Endothelial cell of umbilical vein (primary cell): ENCODE results near the gene NEIL3. TPM values are rescaled to one million over a fixed set of nuclear protein-coding genes. Genes with fewer than 3 reads are reported as not detected.

Experiments
- BruUV-seq: library from RNA; stranded (reverse); fragments of 400-500 nt; replicated peaks from 2 replicates; lab custom pipeline; 2021; lab: Mats Ljungman, UMichigan
- CTCF ChIA-PET: fragments of 300-600, 350-600 bp; sonication (Branson Sonifier 250); formaldehyde crosslinking; loops from one replicate; lab custom pipeline; 2021; ENCODE audit warnings: antibody characterized with exemption, inconsistent platforms; lab: Charles Lee
- POLR2A ChIA-PET: fragments of 300-600, 350-600 bp; sonication (Branson Sonifier 250); formaldehyde crosslinking; loops from one replicate; lab custom pipeline; 2021; ENCODE audit warnings: antibody characterized with exemption, inconsistent platforms; lab: Charles Lee
- DNase-seq: peaks from one replicate; pipeline ENCODE4 v3.0.0-alpha.2; 2011; ENCODE audit warnings: low read depth, low spot score
- FAIRE-seq: peaks from 2 replicates; lab custom pipeline; 2011; peaks lifted over from hg19 to GRCh38; lab: Jason Lieb, UNC
- H2AFZ ChIP-seq: 2 replicates; pipeline ENCODE4 v1.6.0; 2012; ENCODE audit warnings: low read depth, low read length, control low read depth, inconsistent platforms
- H3K27ac ChIP-seq: 2 replicates; pipeline ENCODE4 v1.5.1; 2011; ENCODE audit warnings: low read depth, mild to moderate bottlenecking, control low read depth, low read length, moderate library complexity; ENCODE audit not compliant: insufficient read depth
- H3K27me3 ChIP-seq, 2 experiments: 2 replicates each; pipeline versions ENCODE4 v1.6.0 to v1.6.1; 2011; ENCODE audit warnings: low read length in 2 of 2, mixed read lengths in 1 of 2; ENCODE audit not compliant: control insufficient read depth in 2 of 2, insufficient read depth in 2 of 2
- H3K36me3 ChIP-seq, 2 experiments: 2 replicates in 1 of 2; 3 replicates in 1 of 2; pipeline ENCODE4 v1.5.1; 2011; ENCODE audit warnings: low read length in 2 of 2, mild to moderate bottlenecking in 1 of 2, moderate library complexity in 1 of 2; ENCODE audit not compliant: control insufficient read depth in 2 of 2, insufficient read depth in 2 of 2; ENCODE audit errors: extremely low read depth in 1 of 2
- H3K4me1 ChIP-seq: 3 replicates; pipeline ENCODE4 v1.5.1; 2011; ENCODE audit warnings: mild to moderate bottlenecking, low read length; ENCODE audit not compliant: control insufficient read depth, insufficient read depth; ENCODE audit errors: extremely low read depth
- H3K4me2 ChIP-seq: 2 replicates; pipeline ENCODE4 v1.6.1; 2011; ENCODE audit warnings: low read length, control low read depth, mixed read lengths; ENCODE audit not compliant: insufficient read depth
- H3K4me3 ChIP-seq, 3 experiments: fragments of 200-600 bp in 1 of 3; sonication (generic), shearing (Covaris generic) in 1 of 3; replicated peaks in 1 of 3; 2 replicates each; pipeline ENCODE4 v1.5.1; 2011 to 2016; ENCODE audit warnings: control low read depth in 3 of 3, low read length in 3 of 3, mild to moderate bottlenecking in 2 of 3, inconsistent platforms in 1 of 3, low read depth in 1 of 3, moderate library complexity in 1 of 3; ENCODE audit not compliant: insufficient read depth in 1 of 3
- H3K79me2 ChIP-seq: 2 replicates; pipeline ENCODE4 v1.6.0; 2012; ENCODE audit warnings: low read length, inconsistent platforms; ENCODE audit not compliant: control insufficient read depth, insufficient read depth
- H3K9ac ChIP-seq: replicated peaks from 2 replicates; pipeline ENCODE3; 2011; ENCODE audit warnings: low read length, control low read depth; ENCODE audit not compliant: insufficient read depth; ENCODE audit errors: extremely low read depth
- H3K9me1 ChIP-seq: replicated peaks from 3 replicates; pipeline ENCODE4 v1.6.0; 2011; ENCODE audit warnings: mild to moderate bottlenecking, low read length; ENCODE audit not compliant: control insufficient read depth, insufficient read depth; ENCODE audit errors: extremely low read depth
- H3K9me3 ChIP-seq: replicated peaks from 2 replicates; pipeline ENCODE4 v1.5.1; 2012; ENCODE audit warnings: low read length, inconsistent platforms; ENCODE audit not compliant: control insufficient read depth, insufficient read depth
- H4K20me1 ChIP-seq: replicated peaks from 2 replicates; pipeline ENCODE3; 2011; ENCODE audit warnings: mild to moderate bottlenecking, low read length; ENCODE audit not compliant: control insufficient read depth, insufficient read depth; ENCODE audit errors: extremely low read depth
- EZH2 ChIP-seq: IDR thresholded peaks from 2 replicates; pipeline ENCODE4 v1.6.1; 2012; ENCODE audit warnings: borderline replicate concordance, low read depth, mild to moderate bottlenecking, moderate library complexity, low read length, inconsistent platforms; ENCODE audit not compliant: severe bottlenecking
- FOS ChIP-seq: IDR thresholded peaks from 2 replicates; pipeline ENCODE4 v1.6.1; 2011; ENCODE audit warnings: mild to moderate bottlenecking, low read length, moderate library complexity, borderline replicate concordance; ENCODE audit not compliant: insufficient read depth
- GATA2 ChIP-seq: IDR thresholded peaks from 2 replicates; pipeline ENCODE4 v1.7.0; 2011; ENCODE audit warnings: low read depth, mild to moderate bottlenecking, moderate library complexity, mixed read lengths, low read length; ENCODE audit not compliant: insufficient read length, insufficient read depth
- JUN ChIP-seq: IDR thresholded peaks from 2 replicates; pipeline ENCODE4 v1.6.1; 2011; ENCODE audit warnings: borderline replicate concordance, low read depth; ENCODE audit not compliant: insufficient read length, insufficient read depth
- MYC ChIP-seq: IDR thresholded peaks from one replicate; pipeline ENCODE4 v1.6.1; 2011; ENCODE audit warnings: mild to moderate bottlenecking, low read depth, low read length
- POLR2A ChIP-seq: IDR thresholded peaks from 2 replicates; pipeline ENCODE4 v1.6.1; 2012; ENCODE audit warnings: low read depth, mild to moderate bottlenecking, control low read depth, low read length
- POLR2AphosphoS5 ChIP-seq: IDR thresholded peaks from 2 replicates; pipeline ENCODE4 v1.6.1; 2012; ENCODE audit warnings: low read depth, mild to moderate bottlenecking, control low read depth, low read length, moderate library complexity; ENCODE audit not compliant: insufficient read depth
- dilution Hi-C: fragments of 300-500 bp; cut with MboI; formaldehyde crosslinking; loops from one replicate; pipeline ENCODE4 v1.15.0; 2019; ENCODE audit warnings: low sequenced_read_pairs; ENCODE audit not compliant: extremely low pct_ligation_motif_present
- intact Hi-C: fragments of 100-400 bp; cut with micrococcal nuclease; formaldehyde crosslinking; loops from one replicate; pipeline ENCODE4 v1.10.0; 2022
- polyA plus RNA-seq, 4 experiments: library from polyadenylated mRNA; depleted of rRNA in 3 of 4; stranded (reverse) in 3 of 4; unstranded in 1 of 4; fragments of >200 nt; gene quantifications; 2 replicates each; pipeline versions ENCODE4 v1.2.1 to v1.2.3, GENCODE V29; 2011 to 2012; ENCODE audit warnings: missing spikeins in 1 of 4
- total RNA-seq: library from RNA; stranded (reverse); gene quantifications from 2 replicates; pipeline ENCODE4 v1.2.3, GENCODE V29; 2021
- TF ChIP-seq, protein P1 (sequence below), 2 donors: IDR thresholded peaks; 1 replicate in 1 of 2; 2 replicates in 1 of 2; pipeline ENCODE4 v1.5.1; 2011; ENCODE audit warnings: low read length in 2 of 2, mild to moderate bottlenecking in 2 of 2, moderate library complexity in 2 of 2, control low read depth in 1 of 2, inconsistent platforms in 1 of 2, low read depth in 1 of 2; ENCODE audit not compliant: insufficient read depth in 1 of 2; ENCODE audit errors: extremely low read depth in 1 of 2
- TF ChIP-seq, protein P2 (sequence below): IDR thresholded peaks from 2 replicates; pipeline ENCODE4 v1.6.1; 2011; ENCODE audit not compliant: insufficient read depth, insufficient read length

Gene NEIL3
- total and polyA plus RNA-seq, 2 donors (not counting 3 experiments of a cell fraction or from before 2014, with no cell fraction given): 3.7 to 6.9 TPM

GRCh38 chr4:177396352-177396751 is 86.7 kb downstream of the NEIL3 start:
- no peaks in the 10 kb centered on the region for H3K4me1 ChIP-seq
- TF ChIP-seq MYC (no peak), GATA2 (no peak), POLR2AphosphoS5 (no peak), EZH2 (no peak), JUN (no peak), FOS (no peak), POLR2A (no peak)
- TF ChIP-seq, protein P1, sequence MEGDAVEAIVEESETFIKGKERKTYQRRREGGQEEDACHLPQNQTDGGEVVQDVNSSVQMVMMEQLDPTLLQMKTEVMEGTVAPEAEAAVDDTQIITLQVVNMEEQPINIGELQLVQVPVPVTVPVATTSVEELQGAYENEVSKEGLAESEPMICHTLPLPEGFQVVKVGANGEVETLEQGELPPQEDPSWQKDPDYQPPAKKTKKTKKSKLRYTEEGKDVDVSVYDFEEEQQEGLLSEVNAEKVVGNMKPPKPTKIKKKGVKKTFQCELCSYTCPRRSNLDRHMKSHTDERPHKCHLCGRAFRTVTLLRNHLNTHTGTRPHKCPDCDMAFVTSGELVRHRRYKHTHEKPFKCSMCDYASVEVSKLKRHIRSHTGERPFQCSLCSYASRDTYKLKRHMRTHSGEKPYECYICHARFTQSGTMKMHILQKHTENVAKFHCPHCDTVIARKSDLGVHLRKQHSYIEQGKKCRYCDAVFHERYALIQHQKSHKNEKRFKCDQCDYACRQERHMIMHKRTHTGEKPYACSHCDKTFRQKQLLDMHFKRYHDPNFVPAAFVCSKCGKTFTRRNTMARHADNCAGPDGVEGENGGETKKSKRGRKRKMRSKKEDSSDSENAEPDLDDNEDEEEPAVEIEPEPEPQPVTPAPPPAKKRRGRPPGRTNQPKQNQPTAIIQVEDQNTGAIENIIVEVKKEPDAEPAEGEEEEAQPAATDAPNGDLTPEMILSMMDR (IDR thresholded peaks at IDR 0.05; ENCODE audit: extremely low read depth in 1 of 2, insufficient read depth in 1 of 2, low read depth in 1 of 2, low read length in 2 of 2): no peak
- TF ChIP-seq, protein P2, sequence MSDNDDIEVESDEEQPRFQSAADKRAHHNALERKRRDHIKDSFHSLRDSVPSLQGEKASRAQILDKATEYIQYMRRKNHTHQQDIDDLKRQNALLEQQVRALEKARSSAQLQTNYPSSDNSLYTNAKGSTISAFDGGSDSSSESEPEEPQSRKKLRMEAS: no peak
- no TSS peak for BruUV-seq
- dilution Hi-C loops: no loop called here
- H3K9me1 ChIP-seq: no peaks in the 10 kb centered on the region
- no peak for DNase-seq
- no peaks in the 10 kb centered on the region for H4K20me1 ChIP-seq
- H3K27ac ChIP-seq: no peak overlapping the region
- no peak overlapping the region for H2AFZ ChIP-seq
- H3K4me3 ChIP-seq: no peak overlapping the region
- no peaks in the 10 kb centered on the region for H3K79me2 ChIP-seq
- H3K4me2 ChIP-seq: no peak overlapping the region
- CTCF ChIA-PET: no interaction called here
- intact Hi-C loops: no loop called here
- H3K9ac ChIP-seq: no peak overlapping the region
- no peaks in the 10 kb centered on the region for H3K9me3 ChIP-seq
- POLR2A ChIA-PET: no interaction called here
- FAIRE-seq: no peak
- no peaks in the 10 kb centered on the region for H3K36me3 ChIP-seq
- peaks cover 2 to 4% of the 10 kb centered on the region in 2 experiments for H3K27me3 ChIP-seq
